ENCODE measurements around the gene FUT3. TPM values are rescaled to one million over a fixed set of nuclear protein-coding genes. Genes with fewer than 3 reads are reported as not detected.

FUT3 gene
- total RNA-seq, 1 donor from 2014 or later, result not detected

- no peak within 1 kb of the TSS for H3K4me3 ChIP-seq
- no peaks in the 10 kb centered on the region for H3K36me3 ChIP-seq
- intact Hi-C loops (cut with DNase I), result no loop called here
- DNase-seq (ENCODE audit: low spot score in 2 of 2), result no peak
- TF ChIP-seq CTCF (IDR thresholded peaks at IDR 0.05), result no peak
- H3K27ac ChIP-seq, result no peak within 1 kb of the TSS
- no peaks in the 10 kb centered on the region for H3K9me3 ChIP-seq
- H3K27me3 ChIP-seq, result no peaks in the 10 kb centered on the region
- no peaks in the 10 kb centered on the region for H3K4me1 ChIP-seq
Observed at GRCh38 chr19:5839065-5840017, 11.9 kb downstream of the FUT3 start, which contains the start of gene FUT6. Gene FUT6 (minus strand): TSS chr19:5839702. CDS start chr19:5832567, 7,135 bp downstream.

GRCh38 chr19:5838353-5839064, 12.7 kb downstream of the FUT3 start:
- H3K4me3 ChIP-seq, result no peak overlapping the region
- TF ChIP-seq CTCF (IDR thresholded peaks at IDR 0.05), result no peak
- H3K27ac ChIP-seq, result no peak overlapping the region
- no peaks in the 10 kb centered on the region for H3K9me3 ChIP-seq
- no peaks in the 10 kb centered on the region for H3K27me3 ChIP-seq
- H3K36me3 ChIP-seq, result no peaks in the 10 kb centered on the region
- DNase-seq (ENCODE audit: low spot score in 2 of 2), result no peak
- intact Hi-C loops (cut with DNase I), result no loop called here
- no peaks in the 10 kb centered on the region for H3K4me1 ChIP-seq

GRCh38 chr19:5837761-5838352, 13.4 kb downstream of the FUT3 start:
- H3K9me3 ChIP-seq, result no peaks in the 10 kb centered on the region
- DNase-seq (ENCODE audit: low spot score in 2 of 2), result no peak
- H3K4me1 ChIP-seq, result no peaks in the 10 kb centered on the region
- no peak overlapping the region for H3K27ac ChIP-seq
- no peak for TF ChIP-seq CTCF (IDR thresholded peaks at IDR 0.05)
- no peaks in the 10 kb centered on the region for H3K27me3 ChIP-seq
- no peak overlapping the region for H3K4me3 ChIP-seq
- no peaks in the 10 kb centered on the region for H3K36me3 ChIP-seq
- intact Hi-C loops (cut with DNase I), result no loop called here

GRCh38 chr19:5832527-5833216, 18.6 kb downstream of the FUT3 start:
- Histone ChIP-seq H3K27ac (no peak overlapping the region), H3K9me3 (no peaks in the 10 kb centered on the region), H3K36me3 (no peaks in the 10 kb centered on the region), H3K27me3 (peaks cover 10% of the 10 kb centered on the region), H3K4me3 (no peak overlapping the region), H3K4me1 (peaks cover 0 to 5% of the 10 kb centered on the region in 2 donors)
- intact Hi-C loops (cut with DNase I), result no loop called here
- no peak for TF ChIP-seq CTCF (IDR thresholded peaks at IDR 0.05)
- DNase-seq (ENCODE audit: low spot score in 2 of 2), result no peak

GRCh38 chr19:5832061-5832460, 19.2 kb downstream of the FUT3 start:
- no peak for DNase-seq (ENCODE audit: low spot score in 2 of 2)
- Histone ChIP-seq H3K36me3 (no peaks in the 10 kb centered on the region), H3K27ac (no peak overlapping the region), H3K27me3 (peaks cover 10% of the 10 kb centered on the region), H3K9me3 (no peaks in the 10 kb centered on the region), H3K4me1 (peaks cover 0 to 5% of the 10 kb centered on the region in 2 donors), H3K4me3 (no peak overlapping the region)
- no peak for TF ChIP-seq CTCF (IDR thresholded peaks at IDR 0.05)
- intact Hi-C loops (cut with DNase I), result no loop called here

Data from ascending aorta (tissue), 2 donors.